Thoracic aorta (tissue), 2 donors: Measurements from ENCODE around the gene CADM2. TPM values are rescaled to one million over a fixed set of nuclear protein-coding genes. Genes with fewer than 3 reads are reported as not detected.

Source experiments
- ATAC-seq: fragments of 150-250 bp; one replicate; pipeline ENCODE4 v1.8.0; 2017; ENCODE audit warnings: low read depth; ENCODE audit not compliant: insufficient number of reproducible peaks, low FRiP score
- DNase-seq: peaks from one replicate; pipeline ENCODE4 v3.0.0-alpha.2; 2020; ENCODE audit warnings: low spot score
- H3K27ac ChIP-seq, 2 donors: fragments of 200-600 bp; sonication (generic); 1 replicate in 1 of 2; 2 replicates in 1 of 2; pipeline ENCODE4 v1.5.1; 2016; ENCODE audit warnings: mild to moderate bottlenecking in 2 of 2, moderate library complexity in 2 of 2
- H3K27me3 ChIP-seq: fragments of 200-600 bp; sonication (generic); replicated peaks from 2 replicates; pipeline ENCODE4 v1.6.0; 2016; ENCODE audit warnings: mild to moderate bottlenecking; ENCODE audit not compliant: insufficient read depth
- H3K36me3 ChIP-seq: fragments of 200-600 bp; sonication (generic); one replicate; pipeline ENCODE4 v1.5.1; 2016
- H3K4me1 ChIP-seq, 2 donors: fragments of 200-600 bp; sonication (generic); 1 replicate in 1 of 2; 2 replicates in 1 of 2; pipeline versions ENCODE4 v1.5.1 to v1.6.0; 2016; ENCODE audit warnings: low read depth in 2 of 2, mild to moderate bottlenecking in 1 of 2; ENCODE audit not compliant: control insufficient read depth in 1 of 2
- H3K4me3 ChIP-seq: fragments of 200-600 bp; sonication (generic); 2 replicates; pipeline ENCODE4 v1.5.1; 2016; ENCODE audit warnings: mild to moderate bottlenecking
- H3K9me3 ChIP-seq: fragments of 200-600 bp; sonication (generic); 2 replicates; pipeline ENCODE4 v1.5.1; 2016
- CTCF ChIP-seq: fragments of 200-600 bp; sonication (generic); IDR thresholded peaks from one replicate; pipeline ENCODE4 v1.5.1; 2019; ENCODE audit warnings: antibody characterized with exemption
- total RNA-seq, 2 donors: library from RNA; depleted of rRNA; stranded (reverse); fragments of >200 nt; gene quantifications; one replicate each; pipeline versions ENCODE4 v1.1.0 to v1.2.3, GENCODE V29; 2016

The CADM2 gene
- total RNA-seq, 2 donors from 2014 or later = 1.8 TPM; not detected in 1

GRCh38 chr3:86109434-86109833, 1150.6 kb downstream of the CADM2 start:
- no peak overlapping the region for H3K27ac ChIP-seq

More at GRCh38 chr3:86109434-86109833, 1150.6 kb downstream of the CADM2 start:
- no peaks in the 10 kb centered on the region for H3K36me3 ChIP-seq
- no peak for TF ChIP-seq CTCF
- no peaks in the 10 kb centered on the region for H3K4me1 ChIP-seq
- ATAC-seq (no peak), DNase-seq (no peak)
- H3K27me3 ChIP-seq = no peaks in the 10 kb centered on the region
- no peaks in the 10 kb centered on the region for H3K9me3 ChIP-seq
- H3K4me3 ChIP-seq = no peak overlapping the region
